OCI-LY1 (cell line): ENCODE measurements around the gene IRAK3.

Experiments used
- H2AFZ ChIP-seq: fragments of 200-600 bp; sonication (generic), shearing (Covaris generic); 2 replicates; pipeline ENCODE4 v1.6.0; 2014; ENCODE audit warnings: antibody characterized with exemption, mild to moderate bottlenecking, low read length
- H3F3A ChIP-seq: fragments of 200-600 bp; sonication (generic), shearing (Covaris generic); 2 replicates; pipeline ENCODE4 v1.6.0; 2014; ENCODE audit warnings: mild to moderate bottlenecking, antibody characterized with exemption, low read length, moderate library complexity; ENCODE audit not compliant: insufficient read depth
- H3K27ac ChIP-seq: fragments of 200-600 bp; sonication (generic); 2 replicates; pipeline ENCODE4 v1.5.1; 2014; ENCODE audit warnings: low read length, mixed run types, mild to moderate bottlenecking, low read depth; ENCODE audit not compliant: poor library complexity, severe bottlenecking
- H3K27me3 ChIP-seq: fragments of 200-600 bp; sonication (generic); 2 replicates; pipeline ENCODE4 v1.6.0; 2014; ENCODE audit warnings: antibody characterized with exemption, mild to moderate bottlenecking, low read length, moderate library complexity; ENCODE audit not compliant: insufficient read depth
- H3K36me3 ChIP-seq: fragments of 200-600 bp; sonication (generic); 2 replicates; pipeline ENCODE4 v1.6.1; 2014; ENCODE audit warnings: mild to moderate bottlenecking, antibody characterized with exemption, low read length, moderate library complexity, mixed read lengths; ENCODE audit not compliant: insufficient read depth
- H3K4me1 ChIP-seq: fragments of 200-600 bp; sonication (generic); 2 replicates; pipeline ENCODE4 v1.5.1; 2014; ENCODE audit warnings: mild to moderate bottlenecking, low read length, moderate library complexity; ENCODE audit not compliant: insufficient read depth, severe bottlenecking
- H3K4me2 ChIP-seq: fragments of 200-600 bp; sonication (generic), shearing (Covaris generic); 2 replicates; pipeline ENCODE4 v1.6.1; 2014; ENCODE audit warnings: low read length
- H3K4me3 ChIP-seq: fragments of 200-600 bp; sonication (generic); 2 replicates; pipeline ENCODE4 v1.5.1; 2014; ENCODE audit warnings: low read length, low read depth, mild to moderate bottlenecking, mixed read lengths; ENCODE audit not compliant: poor library complexity, severe bottlenecking
- H3K79me2 ChIP-seq: fragments of 200-600 bp; shearing (Covaris generic); 2 replicates; pipeline ENCODE4 v1.6.1; 2016; ENCODE audit warnings: mixed run types, low read length, mixed read lengths; ENCODE audit not compliant: insufficient read depth
- H3K9ac ChIP-seq: fragments of 200-600 bp; sonication (generic), shearing (Covaris generic); 2 replicates; pipeline ENCODE4 v1.6.1; 2014; ENCODE audit warnings: mild to moderate bottlenecking, low read length, mixed read lengths
- H3K9me2 ChIP-seq: fragments of 200-600 bp; sonication (generic), shearing (Covaris generic); 2 replicates; pipeline ENCODE4 v1.6.1; 2014; ENCODE audit warnings: low read depth, mild to moderate bottlenecking, low read length, mixed read lengths
- H3K9me3 ChIP-seq: fragments of 200-600 bp; shearing (Covaris generic); 2 replicates; pipeline ENCODE4 v1.6.1; 2014; ENCODE audit warnings: low read length, mixed read lengths
- H4K20me1 ChIP-seq: fragments of 200-600 bp; sonication (generic), shearing (Covaris generic); 2 replicates; pipeline ENCODE4 v1.6.0; 2016; ENCODE audit warnings: mild to moderate bottlenecking, low read length; ENCODE audit not compliant: insufficient read depth
- EZH2 ChIP-seq: fragments of 200-600 bp; sonication (generic), shearing (Covaris generic); IDR thresholded peaks from 2 replicates; pipeline ENCODE4 v1.8.0; 2017; ENCODE audit warnings: borderline replicate concordance, mixed run types, mild to moderate bottlenecking, antibody characterized with exemption, low read length, moderate library complexity, mixed read lengths
- TF ChIP-seq, protein P1 (sequence below): fragments of 200-600 bp; sonication (generic), shearing (Covaris generic); IDR thresholded peaks from 2 replicates; pipeline ENCODE4 v1.5.1; 2017; ENCODE audit warnings: mild to moderate bottlenecking, antibody characterized with exemption, low read length, moderate library complexity, mixed read lengths

IRAK3 gene

DNA sequence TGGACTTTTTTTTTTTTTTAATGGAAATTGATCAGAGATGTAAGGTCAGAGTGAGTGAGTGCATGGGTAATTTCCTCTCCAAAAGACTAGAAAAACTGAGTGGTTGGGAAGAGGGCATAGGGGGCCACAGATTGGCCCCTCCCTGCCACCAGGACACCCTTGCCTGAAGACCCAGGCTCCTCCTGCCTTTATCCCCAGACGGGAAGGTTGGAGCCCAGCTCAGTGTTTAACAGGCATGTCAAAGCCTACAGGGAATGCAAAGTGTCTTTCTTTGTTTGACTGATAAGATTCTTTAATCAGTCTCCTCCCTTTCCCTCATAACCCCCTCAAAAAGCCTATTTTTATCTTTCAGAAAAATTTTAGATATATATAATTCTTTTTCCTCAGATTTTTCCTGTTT is 50.3 kb downstream of the IRAK3 start:
- H3K36me3 ChIP-seq = no peaks in the 10 kb centered on the region
- TF ChIP-seq, protein P1, sequence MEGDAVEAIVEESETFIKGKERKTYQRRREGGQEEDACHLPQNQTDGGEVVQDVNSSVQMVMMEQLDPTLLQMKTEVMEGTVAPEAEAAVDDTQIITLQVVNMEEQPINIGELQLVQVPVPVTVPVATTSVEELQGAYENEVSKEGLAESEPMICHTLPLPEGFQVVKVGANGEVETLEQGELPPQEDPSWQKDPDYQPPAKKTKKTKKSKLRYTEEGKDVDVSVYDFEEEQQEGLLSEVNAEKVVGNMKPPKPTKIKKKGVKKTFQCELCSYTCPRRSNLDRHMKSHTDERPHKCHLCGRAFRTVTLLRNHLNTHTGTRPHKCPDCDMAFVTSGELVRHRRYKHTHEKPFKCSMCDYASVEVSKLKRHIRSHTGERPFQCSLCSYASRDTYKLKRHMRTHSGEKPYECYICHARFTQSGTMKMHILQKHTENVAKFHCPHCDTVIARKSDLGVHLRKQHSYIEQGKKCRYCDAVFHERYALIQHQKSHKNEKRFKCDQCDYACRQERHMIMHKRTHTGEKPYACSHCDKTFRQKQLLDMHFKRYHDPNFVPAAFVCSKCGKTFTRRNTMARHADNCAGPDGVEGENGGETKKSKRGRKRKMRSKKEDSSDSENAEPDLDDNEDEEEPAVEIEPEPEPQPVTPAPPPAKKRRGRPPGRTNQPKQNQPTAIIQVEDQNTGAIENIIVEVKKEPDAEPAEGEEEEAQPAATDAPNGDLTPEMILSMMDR = no peak
- no peak for TF ChIP-seq EZH2
- H3K79me2 ChIP-seq = no peaks in the 10 kb centered on the region
- no peak overlapping the region for H3K4me3 ChIP-seq
- H3K4me1 ChIP-seq = peaks cover 7% of the 10 kb centered on the region
- no peaks in the 10 kb centered on the region for H3F3A ChIP-seq
- H3K9ac ChIP-seq = no peak overlapping the region
- H3K27me3 ChIP-seq = no peaks in the 10 kb centered on the region
- no peaks in the 10 kb centered on the region for H3K9me3 ChIP-seq
- H3K4me2 ChIP-seq = no peak overlapping the region
- H3K9me2 ChIP-seq = no peaks in the 10 kb centered on the region
- H3K27ac ChIP-seq = no peak overlapping the region
- no peak overlapping the region for H2AFZ ChIP-seq
- no peaks in the 10 kb centered on the region for H4K20me1 ChIP-seq

DNA sequence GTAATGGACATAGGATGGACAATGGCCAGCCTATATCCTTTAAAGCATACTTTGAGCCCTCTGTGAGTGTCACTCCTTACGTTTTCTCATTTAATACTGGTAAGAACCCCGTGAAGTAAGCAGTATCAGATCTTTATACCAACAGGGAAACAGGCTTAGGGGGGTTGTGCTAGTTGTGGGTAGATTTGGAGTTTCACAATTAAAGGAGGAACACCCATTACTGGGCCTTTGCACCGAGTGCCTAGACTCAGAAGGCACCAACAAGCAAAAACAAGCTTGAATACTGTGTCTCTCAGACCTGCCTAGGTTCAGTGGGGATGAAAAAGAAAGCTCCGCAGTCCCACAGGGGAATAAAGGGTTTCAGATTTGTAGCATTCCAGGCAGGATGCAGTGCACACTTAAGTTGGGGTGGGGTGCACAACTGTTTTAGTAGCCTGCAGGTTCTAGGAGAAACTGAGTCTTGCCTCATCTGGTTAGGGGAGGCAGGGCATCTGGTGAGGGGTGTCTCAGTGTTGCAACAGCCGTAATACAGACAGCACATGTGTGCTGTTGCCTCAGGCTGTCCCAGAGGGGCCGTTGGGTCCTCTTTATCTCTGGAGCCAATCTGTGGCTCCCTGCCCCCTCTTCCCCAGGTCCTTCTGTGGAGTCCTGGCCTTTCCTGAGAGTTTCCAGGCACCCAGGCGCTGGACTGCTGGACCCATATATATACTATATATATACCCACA is 51.2 kb downstream of the IRAK3 start:
- no peak overlapping the region for H3K4me3 ChIP-seq
- H2AFZ ChIP-seq = no peak overlapping the region
- TF ChIP-seq, protein P1 = no peak
- TF ChIP-seq EZH2 = no peak
- H3K4me1 ChIP-seq = no peaks in the 10 kb centered on the region
- no peaks in the 10 kb centered on the region for H3K79me2 ChIP-seq
- no peaks in the 10 kb centered on the region for H3F3A ChIP-seq
- no peaks in the 10 kb centered on the region for H3K9me3 ChIP-seq
- no peaks in the 10 kb centered on the region for H3K9me2 ChIP-seq
- no peaks in the 10 kb centered on the region for H3K27me3 ChIP-seq
- H3K9ac ChIP-seq = no peak overlapping the region
- no peaks in the 10 kb centered on the region for H3K36me3 ChIP-seq
- H3K27ac ChIP-seq = no peak overlapping the region
- no peaks in the 10 kb centered on the region for H4K20me1 ChIP-seq
- H3K4me2 ChIP-seq = no peak overlapping the region

DNA sequence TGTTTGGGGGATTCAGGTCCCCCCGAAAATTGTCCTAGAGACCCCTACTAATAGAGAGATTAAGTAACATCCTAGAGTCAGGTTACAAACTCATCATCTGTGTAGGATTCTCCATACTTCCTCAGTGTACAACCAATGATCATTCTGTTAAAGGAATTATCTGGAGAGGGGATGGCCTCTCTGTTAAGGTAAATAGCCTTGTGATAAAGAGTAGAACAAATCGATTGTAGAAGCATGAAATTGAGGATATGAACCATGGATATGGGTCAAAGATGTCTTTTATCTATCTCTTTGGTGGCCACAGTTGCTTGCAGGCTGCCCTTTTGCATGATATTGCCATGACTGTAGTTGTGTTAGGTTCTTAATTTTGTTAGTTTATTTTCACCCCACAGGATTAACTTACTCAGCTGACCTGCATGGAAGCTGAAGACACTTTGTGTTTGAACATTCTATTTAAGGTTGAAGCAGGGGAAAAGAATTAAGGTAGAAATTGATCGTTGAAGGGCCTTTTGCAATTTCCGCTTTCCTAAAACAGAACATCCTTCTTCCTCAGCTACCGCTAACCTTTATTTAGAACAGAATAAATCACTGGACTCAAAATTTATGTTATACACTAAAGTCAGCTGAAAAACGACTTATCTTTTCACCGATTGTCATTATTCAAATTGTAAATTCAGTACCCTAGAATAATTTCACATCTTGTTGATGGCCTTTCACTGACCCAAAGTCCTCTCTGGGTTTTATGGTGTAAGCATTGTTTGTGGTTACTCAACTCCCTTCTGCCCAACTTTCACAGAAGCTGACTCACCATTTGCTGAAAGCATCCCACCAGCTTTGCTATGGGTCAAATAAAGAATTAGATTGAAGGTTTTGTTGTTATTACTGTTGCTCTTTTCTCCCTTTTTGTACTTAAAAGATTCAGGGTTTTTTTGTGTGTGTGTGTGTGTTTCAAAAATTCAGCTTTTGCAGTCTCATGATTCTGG is 52.3 kb downstream of the IRAK3 start:
- H3K79me2 ChIP-seq = no peaks in the 10 kb centered on the region
- no peak overlapping the region for H3K4me3 ChIP-seq
- H4K20me1 ChIP-seq = no peaks in the 10 kb centered on the region
- no peak for TF ChIP-seq EZH2
- TF ChIP-seq, protein P1 = no peak
- no peaks in the 10 kb centered on the region for H3K27me3 ChIP-seq
- no peaks in the 10 kb centered on the region for H3K9me2 ChIP-seq
- no peaks in the 10 kb centered on the region for H3K9me3 ChIP-seq
- no peaks in the 10 kb centered on the region for H3F3A ChIP-seq
- no peak overlapping the region for H3K27ac ChIP-seq
- H3K4me1 ChIP-seq = no peaks in the 10 kb centered on the region
- H3K9ac ChIP-seq = no peak overlapping the region
- H2AFZ ChIP-seq = no peak overlapping the region
- no peaks in the 10 kb centered on the region for H3K36me3 ChIP-seq
- H3K4me2 ChIP-seq = no peak overlapping the region
